DMS 273 (cell line): Measurements from ENCODE around the gene OVCH1.
"Not testable (repeated sequence)": the region's sequence is repeated elsewhere in the genome, so short reads cannot be mapped to it uniquely, and the experiment has no call there.

ENCODE experiments used
- DNase-seq: peaks from one replicate; lab custom pipeline; 2025; ENCODE audit not compliant: unreplicated experiment; lab: John Stamatoyannopoulos, UW

Gene OVCH1

GRCh38 chr12:29416748-29417147, 80.7 kb downstream of the OVCH1 start:
- no peak for DNase-seq

GRCh38 chr12:29415111-29415510, 82.4 kb downstream of the OVCH1 start:
- DNase-seq = no peak

GRCh38 chr12:29414368-29414767, 83.1 kb downstream of the OVCH1 start:
- DNase-seq = no peak

- no peak for DNase-seq
Measured at GRCh38 chr12:29405561-29405960, 91.9 kb downstream of the OVCH1 start.

- DNase-seq = no peak
Measured at GRCh38 chr12:29403991-29404390, 93.5 kb downstream of the OVCH1 start.

- DNase-seq = no peak
Measured at GRCh38 chr12:29402437-29402836, 95.0 kb downstream of the OVCH1 start.

GRCh38 chr12:29398495-29398894, 99.0 kb downstream of the OVCH1 start:
- no peak for DNase-seq

- no peak for DNase-seq
Measured at GRCh38 chr12:29396774-29397173, 100.7 kb downstream of the OVCH1 start.

GRCh38 chr12:29395356-29395755, 102.1 kb downstream of the OVCH1 start:
- no peak for DNase-seq

- not testable (repeated sequence) for DNase-seq
Measured at GRCh38 chr12:29390419-29390818, 107.1 kb downstream of the OVCH1 start.

- DNase-seq = no peak
Measured at GRCh38 chr12:29389295-29389919, 108.1 kb downstream of the OVCH1 start.

GRCh38 chr12:29386084-29386680, 111.3 kb downstream of the OVCH1 start:
- not testable (repeated sequence) for DNase-seq

- DNase-seq = not testable (repeated sequence)
Measured at GRCh38 chr12:29385194-29385593, 112.3 kb downstream of the OVCH1 start.

- DNase-seq = no peak
Measured at GRCh38 chr12:29382251-29382650, 115.2 kb downstream of the OVCH1 start.

GRCh38 chr12:29380536-29381523, 116.7 kb downstream of the OVCH1 start, which contains the start of gene ERGIC2:
ERGIC2 (minus strand) TSS chr12:29381172; CDS start chr12:29371633, 9,539 bp downstream.
- peak; percentile 98 for DNase-seq
